ENCODE data around the gene UNG.
"Not testable (repeated sequence)": the region's sequence is repeated elsewhere in the genome, so short reads cannot be mapped to it uniquely, and the experiment has no call there.

The UNG gene

DNA sequence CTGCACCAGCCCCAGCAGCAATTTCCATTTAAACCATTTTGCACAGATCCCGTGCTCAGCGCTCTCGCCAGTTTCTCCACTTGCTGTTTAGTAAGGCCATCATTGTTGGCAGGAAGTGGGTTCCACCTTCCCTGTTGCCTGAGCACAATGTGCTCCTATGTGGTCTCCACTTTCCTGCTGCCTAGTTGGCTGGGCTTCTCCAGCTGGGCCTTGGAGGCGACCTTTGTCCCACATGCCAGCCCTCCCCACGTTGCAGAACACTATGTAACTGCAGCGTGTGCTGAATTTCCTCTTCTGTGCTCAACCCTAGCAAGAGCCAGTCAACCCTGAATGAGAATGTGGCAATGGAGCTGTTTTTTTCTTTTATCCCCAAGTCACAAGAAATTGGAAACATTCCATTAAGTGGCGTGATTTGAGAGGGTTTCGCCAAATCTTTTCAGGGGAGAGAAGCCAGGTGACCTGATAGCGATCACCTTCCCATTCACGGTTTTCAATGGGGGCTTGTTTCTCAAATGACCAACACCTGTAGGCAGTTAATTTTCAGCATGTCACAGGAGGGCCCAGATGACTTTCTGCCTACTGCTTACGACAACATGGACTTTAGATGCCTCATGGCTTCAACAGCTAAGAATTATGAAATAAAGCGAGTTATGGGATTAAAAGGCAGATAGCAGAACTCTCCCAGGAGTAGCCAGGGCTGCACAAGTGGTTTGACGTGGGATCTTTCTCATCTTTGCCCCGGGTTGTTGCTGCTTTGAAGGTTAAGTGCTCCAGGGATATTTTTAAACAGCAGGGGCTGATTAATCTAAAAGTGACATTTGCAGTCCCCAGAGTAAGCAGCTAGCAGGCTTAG, 18.6 kb downstream of the UNG start, which contains the start of gene ACACB:
ACACB (plus strand) TSS at position 830 of the 853 bp plus-strand sequence. CDS start 22,819 bp downstream, outside the sequence.
- FAIRE-seq (no peak), DNase-seq (ENCODE audit: extremely low spot score, insufficient read length, low read depth) (no peak)

DNA sequence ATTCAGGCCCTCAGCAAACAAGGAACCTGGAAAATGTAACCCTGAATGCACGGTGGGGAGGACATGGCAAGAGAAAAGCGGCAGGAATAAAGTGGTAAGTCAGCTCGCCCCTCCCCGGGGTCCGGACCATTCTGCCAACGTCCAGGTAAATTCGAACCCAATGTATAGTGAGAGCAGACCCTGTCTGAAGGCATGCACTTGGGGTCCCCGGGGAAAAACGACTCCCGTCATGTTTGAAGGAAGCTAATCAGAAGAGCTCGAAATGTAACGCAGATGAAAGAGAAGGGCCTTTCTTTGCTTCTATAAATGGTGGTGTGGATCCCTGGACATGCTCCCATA, 19.2 kb downstream of the UNG start:
- no peak for FAIRE-seq
- DNase-seq (ENCODE audit: extremely low spot score, insufficient read length, low read depth) = no peak

DNA sequence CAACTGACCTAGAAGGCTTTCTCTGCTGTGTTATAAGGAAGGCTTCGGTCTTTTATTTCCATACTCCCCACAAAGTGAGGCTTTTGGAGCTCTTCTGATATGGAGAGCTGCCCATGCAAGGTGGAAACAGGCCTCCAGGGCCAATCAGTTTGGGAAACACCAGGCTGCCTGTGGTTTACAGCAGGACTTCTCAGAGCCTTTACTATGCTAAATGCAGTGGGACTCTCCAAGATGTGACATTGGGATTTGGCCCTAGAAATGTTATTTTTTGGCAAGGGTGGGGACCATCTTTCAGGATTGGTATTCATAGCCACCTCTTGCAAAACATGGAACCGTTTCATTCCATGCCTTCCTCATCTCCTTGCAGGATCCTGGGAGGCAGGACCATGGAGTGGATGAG, 22.7 kb downstream of the UNG start:
- FAIRE-seq (no peak), DNase-seq (ENCODE audit: extremely low spot score, insufficient read length, low read depth) (no peak)

- FAIRE-seq (no peak), DNase-seq (ENCODE audit: extremely low spot score, insufficient read length, low read depth) (no peak)
These were observed 23.2 kb downstream of the UNG start for GRCh38 chr12:109120557-109120956.

GRCh38 chr12:109121346-109121880, 24.0 kb downstream of the UNG start:
- FAIRE-seq (no peak), DNase-seq (ENCODE audit: extremely low spot score, insufficient read length, low read depth) (no peak)

- FAIRE-seq (no peak), DNase-seq (ENCODE audit: extremely low spot score, insufficient read length, low read depth) (no peak)
These were observed 27.7 kb downstream of the UNG start for GRCh38 chr12:109124878-109125648.

DNA sequence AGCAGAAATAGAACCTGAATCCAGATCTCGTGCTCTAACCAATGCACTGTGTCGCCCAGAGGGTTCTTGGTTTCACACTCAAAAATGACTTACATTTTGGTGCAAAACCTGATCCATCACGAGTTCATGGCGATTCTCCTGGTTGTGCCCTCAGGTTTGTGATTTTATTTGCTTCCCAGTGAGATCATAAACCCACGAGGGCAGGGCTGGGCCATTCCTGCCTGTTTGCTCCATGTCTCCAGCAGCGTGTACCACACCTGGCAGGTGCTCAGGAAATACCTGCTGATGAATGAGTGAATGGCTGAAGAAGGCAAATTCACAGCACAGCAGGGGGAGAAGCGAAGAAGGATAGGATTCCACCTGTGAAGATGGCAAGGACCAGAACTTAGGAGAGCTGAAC, 28.4 kb downstream of the UNG start:
- no peak for FAIRE-seq
- no peak for DNase-seq (ENCODE audit: extremely low spot score, insufficient read length, low read depth)

DNA sequence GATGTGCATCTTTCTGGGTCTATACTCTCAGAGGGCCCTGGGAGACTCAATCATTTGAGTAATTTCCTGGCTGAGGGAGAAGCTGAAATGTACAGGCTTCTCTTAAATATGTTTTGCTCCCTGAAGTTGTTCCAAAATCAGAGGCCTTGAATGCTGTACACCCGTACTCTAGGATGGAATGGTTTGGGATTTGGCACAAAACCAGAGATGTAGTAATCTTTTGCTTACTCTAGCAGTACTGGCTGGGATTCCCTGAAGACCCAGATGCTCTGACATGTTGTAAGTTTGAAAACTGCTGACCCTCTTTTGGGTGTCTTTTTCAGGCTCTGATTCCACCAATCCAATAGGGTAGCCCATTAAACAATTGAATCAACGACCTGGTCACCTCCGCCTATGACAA, 29.4 kb downstream of the UNG start:
- no peak for DNase-seq (ENCODE audit: extremely low spot score, insufficient read length, low read depth)
- no peak for FAIRE-seq

GRCh38 chr12:109127533-109128242, 30.3 kb downstream of the UNG start:
- FAIRE-seq (no peak), DNase-seq (ENCODE audit: extremely low spot score, insufficient read length, low read depth) (no peak)

DNA sequence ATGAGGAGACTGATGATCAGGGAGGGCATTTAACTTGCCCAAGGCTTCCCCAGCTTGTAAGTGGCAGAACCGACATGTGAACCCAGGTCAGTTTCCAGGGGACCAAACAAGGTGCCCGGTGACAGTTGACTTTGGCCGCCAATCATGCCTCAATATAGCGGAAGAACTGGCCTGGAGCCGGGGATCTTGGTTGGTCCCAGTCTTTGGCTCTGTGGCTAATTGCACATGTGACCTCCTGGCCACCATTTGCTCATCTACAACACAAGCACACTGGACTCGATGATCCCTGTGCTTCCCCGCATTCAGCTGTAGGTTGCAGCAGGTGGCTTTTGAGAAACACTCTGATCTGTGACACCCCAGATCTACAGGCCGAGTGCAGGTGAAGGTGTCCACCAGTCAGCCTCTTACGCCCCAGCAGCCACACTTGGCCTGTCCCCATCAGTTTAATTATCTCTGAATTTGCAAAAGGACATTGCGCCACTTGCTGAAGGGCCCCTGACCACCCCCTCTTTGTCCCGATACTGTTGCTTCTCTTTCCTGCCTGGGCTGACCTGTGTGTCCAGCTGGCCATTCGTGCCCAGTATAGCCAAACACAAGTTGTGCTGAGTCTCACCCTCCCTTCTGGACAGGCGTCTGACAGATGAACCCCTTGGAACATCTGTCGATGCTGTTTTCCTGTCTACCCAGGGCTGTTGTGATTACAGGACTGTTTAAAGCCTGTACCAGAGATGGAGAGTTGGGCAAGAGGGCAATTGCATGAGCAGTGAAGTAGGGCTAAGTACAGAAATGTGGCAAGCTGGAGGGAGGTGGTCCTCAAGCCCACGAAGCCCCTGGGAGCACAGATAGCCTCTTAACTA, 33.1 kb downstream of the UNG start:
- FAIRE-seq (no peak), DNase-seq (ENCODE audit: extremely low spot score, insufficient read length, low read depth) (no peak)

- DNase-seq (ENCODE audit: extremely low spot score, insufficient read length, low read depth) (no peak), FAIRE-seq (no peak)
These were observed 34.0 kb downstream of the UNG start for GRCh38 chr12:109131154-109132050.

GRCh38 chr12:109134186-109134917, 37.0 kb downstream of the UNG start:
- DNase-seq (ENCODE audit: extremely low spot score, insufficient read length, low read depth) = no peak
- FAIRE-seq = no peak

DNA sequence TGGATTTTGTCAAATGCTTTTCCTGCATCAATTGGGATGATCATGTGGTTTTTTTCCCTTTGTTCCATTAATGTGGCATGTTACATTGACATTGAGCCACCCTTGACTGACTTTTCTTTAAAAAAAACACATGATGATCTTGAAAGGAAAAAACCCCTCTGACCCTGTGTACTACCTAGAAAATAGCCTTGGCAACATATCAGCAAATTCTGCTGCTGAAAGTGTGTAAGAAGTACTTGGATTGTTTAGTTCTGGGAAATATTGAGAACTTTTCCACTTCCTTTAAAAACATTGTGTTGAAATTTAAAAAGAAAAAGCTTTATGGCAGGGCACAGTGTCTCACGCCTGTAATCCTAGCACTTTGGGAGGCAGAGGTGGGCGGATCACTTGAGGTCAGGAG, 39.7 kb downstream of the UNG start:
- FAIRE-seq = no peak
- DNase-seq (ENCODE audit: extremely low spot score, insufficient read length, low read depth) = no peak

- FAIRE-seq (no peak), DNase-seq (ENCODE audit: extremely low spot score, insufficient read length, low read depth) (no peak)
These were observed 42.0 kb downstream of the UNG start for GRCh38 chr12:109139360-109139759.

DNA sequence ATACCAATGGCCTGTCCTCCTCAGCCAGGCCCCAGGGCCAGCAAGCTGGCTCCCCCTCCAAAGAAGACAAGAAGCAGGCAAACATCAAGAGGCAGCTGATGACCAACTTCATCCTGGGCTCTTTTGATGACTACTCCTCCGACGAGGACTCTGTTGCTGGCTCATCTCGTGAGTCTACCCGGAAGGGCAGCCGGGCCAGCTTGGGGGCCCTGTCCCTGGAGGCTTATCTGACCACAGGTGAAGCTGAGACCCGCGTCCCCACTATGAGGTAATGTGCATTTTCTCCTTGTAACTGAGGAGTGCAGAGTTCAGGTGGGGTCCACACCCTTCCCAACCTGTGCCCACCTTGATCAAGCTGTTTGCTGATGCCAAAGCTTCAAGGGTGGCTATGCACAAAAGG, 42.4 kb downstream of the UNG start:
- DNase-seq (ENCODE audit: extremely low spot score, insufficient read length, low read depth) = no peak
- no peak for FAIRE-seq

GRCh38 chr12:109140560-109140959, 43.2 kb downstream of the UNG start:
- FAIRE-seq = no peak
- DNase-seq (ENCODE audit: extremely low spot score, insufficient read length, low read depth) = no peak

- FAIRE-seq = no peak
These were observed 46.8 kb downstream of the UNG start for GRCh38 chr12:109144224-109144623.

GRCh38 chr12:109147126-109147525, 49.7 kb downstream of the UNG start:
- not testable (repeated sequence) for DNase-seq (ENCODE audit: extremely low spot score, insufficient read length, low read depth)

More at GRCh38 chr12:109144224-109144623, 46.8 kb downstream of the UNG start:
- DNase-seq (ENCODE audit: extremely low spot score, insufficient read length, low read depth) = no peak

More at GRCh38 chr12:109147126-109147525, 49.7 kb downstream of the UNG start:
- FAIRE-seq = not testable (repeated sequence)

Data from GM18507 (cell line).